K562 (cell line): ENCODE data around the gene TADA1. TPM values are rescaled to one million over a fixed set of nuclear protein-coding genes. Genes with fewer than 3 reads are reported as not detected.

Source experiments
- GTF2B ChIP-seq: IDR thresholded peaks from 2 replicates; pipeline ENCODE4 v1.6.1; 2011; ENCODE audit not compliant: insufficient read length; ENCODE audit errors: extremely low read depth
- HMG20A ChIP-seq: fragments of 450-650 bp; formaldehyde crosslinking; conservative IDR thresholded peaks from 2 replicates; pipeline ENCODE4 v1.4.0; 2020; ENCODE audit warnings: mild to moderate bottlenecking, mixed read lengths
- HOMEZ ChIP-seq: fragments of 250-450 bp; sonication (Bioruptor Pico); IDR thresholded peaks from 2 replicates; pipeline ENCODE4 v1.4.0; 2020; ENCODE audit warnings: mild to moderate bottlenecking, moderate library complexity
- SMARCA4 ChIP-seq: fragments of 450-650 bp; IDR thresholded peaks from 2 replicates; pipeline ENCODE4 v1.6.1; 2016
- TCF3 ChIP-seq: sonication (generic); formaldehyde crosslinking; IDR thresholded peaks from 2 replicates; pipeline ENCODE4 v1.4.0; 2020; ENCODE audit warnings: mild to moderate bottlenecking, missing genetic modification reagents
- THAP12 ChIP-seq: fragments of 250-450 bp; sonication (Bioruptor Pico); IDR thresholded peaks from 2 replicates; pipeline ENCODE4 v1.9.0; 2021; ENCODE audit warnings: mild to moderate bottlenecking, inconsistent platforms
- ZNF436 ChIP-seq: fragments of 250-450, 450-650 bp; sonication (Bioruptor Pico); formaldehyde crosslinking; IDR thresholded peaks from 2 replicates; pipeline ENCODE4 v1.7.0; 2020; ENCODE audit warnings: mild to moderate bottlenecking
- ZNF707 ChIP-seq: fragments of 250-450 bp; sonication (Bioruptor Pico); conservative IDR thresholded peaks from 2 replicates; pipeline ENCODE4 v1.8.0; 2022; ENCODE audit warnings: inconsistent platforms, mild to moderate bottlenecking, moderate library complexity
- ZNF77 ChIP-seq: fragments of 250-450 bp; sonication (Bioruptor Pico); IDR thresholded peaks from 2 replicates; pipeline ENCODE4 v1.5.0; 2020
- polyA plus RNA-seq, 8 experiments: library from polyadenylated mRNA; depleted of rRNA in 4 of 8; stranded (reverse) in 5 of 8; unstranded in 3 of 8; fragments of >200 nt; fragmentation: Nextera tagmentation in 2 of 8; fragmentation: Illumina TruSeq in 1 of 8; extraction: Ambion mirVana in 2 of 8; extraction: Trizol in 1 of 8; gene quantifications; 2 replicates each; pipeline versions ENCODE4 v1.2.1 to v1.2.3, GENCODE V29; 2011 to 2014; ENCODE audit warnings: inconsistent platforms in 1 of 8, missing spikeins in 1 of 8
- total RNA-seq, 7 experiments: library from RNA; depleted of rRNA in 6 of 7; stranded (reverse); fragments of >200 nt in 6 of 7; fragmentation: Illumina TruSeq in 2 of 7; extraction: Trizol in 2 of 7; gene quantifications; 2 replicates each; pipeline versions ENCODE4 v1.2.1 to v1.2.3, GENCODE V29; 2011 to 2021; ENCODE audit warnings: low replicate concordance in 1 of 7

TADA1 gene
- total and polyA plus RNA-seq, 9 of the 15 experiments (the other 6 are each of a cell fraction or from before 2014, with no cell fraction given), result 15.9 to 76.5 (median 28.7) TPM

- no peak for TF ChIP-seq THAP12
- TF ChIP-seq ZNF436 (CRISPR knock-in tag), result no peak
- no peak for TF ChIP-seq HMG20A (CRISPR knock-in tag)
- TF ChIP-seq GTF2B, result no peak
- TF ChIP-seq TCF3 (CRISPR knock-in tag), result no peak
- no peak for TF ChIP-seq ZNF707 (CRISPR knock-in tag)
- no peak for TF ChIP-seq HOMEZ
- TF ChIP-seq SMARCA4, result no peak
- TF ChIP-seq ZNF77, result no peak
These were observed 18.1 kb downstream of the TADA1 start (continued) for GRCh38 chr1:166857995-166858394.
